WI38 (cell line): ENCODE data around the gene IFITM5.
A peak's percentile ranks its signal among the peaks of the same experiment; 100 is the strongest.

Source experiments
- H3K4me3 ChIP-seq: 2 replicates; pipeline ENCODE4 v1.5.1; 2011; ENCODE audit warnings: low read depth, mild to moderate bottlenecking, control low read depth, low read length
- CTCF ChIP-seq: IDR thresholded peaks from 2 replicates; pipeline ENCODE4 v1.5.1; 2012; ENCODE audit warnings: low read depth, mild to moderate bottlenecking, control low read depth, low read length

IFITM5 gene

GRCh38 chr11:304061-304506 lies 4.8 kb upstream of the IFITM5 start:
- no peak overlapping the region for H3K4me3 ChIP-seq
- TF ChIP-seq CTCF, result no peak

- no peak overlapping the region for H3K4me3 ChIP-seq
- no peak for TF ChIP-seq CTCF
These were observed 4.0 kb upstream of the IFITM5 start for GRCh38 chr11:303363-303762.

- H3K4me3 ChIP-seq, result no peak overlapping the region
- TF ChIP-seq CTCF, result peak; percentile 17; the same call in 1 of the 2 replicates
These were observed 817 bp upstream of the IFITM5 start for GRCh38 chr11:299951-300735.

GRCh38 chr11:298406-299065 lies 790 bp downstream of the IFITM5 start:
- TF ChIP-seq CTCF, result no peak
- no peak overlapping the region for H3K4me3 ChIP-seq

GRCh38 chr11:297586-298405 lies 1.5 kb downstream of the IFITM5 start:
- H3K4me3 ChIP-seq, result no peak overlapping the region
- no peak for TF ChIP-seq CTCF

GRCh38 chr11:297051-297585 lies 2.2 kb downstream of the IFITM5 start:
- no peak for TF ChIP-seq CTCF

More at GRCh38 chr11:297051-297585, 2.2 kb downstream of the IFITM5 start:
- no peak overlapping the region for H3K4me3 ChIP-seq
